ENCODE results near the gene MAN1C1. TPM values are rescaled to one million over a fixed set of nuclear protein-coding genes. Genes with fewer than 3 reads are reported as not detected.
A peak's percentile ranks its signal among the peaks of the same experiment; 100 is the strongest.

MAN1C1 gene
- total and polyA plus RNA-seq, 7 donors, result 0.69 to 32.1 (median 12.8) TPM

DNA sequence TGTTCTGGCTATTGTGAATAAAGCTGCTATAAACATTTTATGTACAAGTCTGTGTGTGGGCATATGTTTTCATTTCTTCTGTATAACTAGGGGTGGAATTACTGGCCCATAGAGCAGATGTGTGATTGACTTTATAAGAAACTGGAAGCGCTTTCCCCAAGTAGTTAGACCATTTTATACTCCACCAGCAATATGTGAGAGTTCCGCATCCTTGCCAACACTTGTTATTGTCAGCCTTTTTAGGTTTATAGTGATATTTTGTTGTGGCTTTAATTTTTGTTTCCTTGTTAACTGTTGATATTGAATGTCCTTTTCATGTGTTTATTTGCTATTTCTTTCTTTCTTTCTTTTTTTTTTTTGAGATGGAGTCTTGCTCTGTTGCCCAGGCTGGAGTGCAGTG is 9.4 kb downstream of the MAN1C1 start:
- intact Hi-C loops (cut with DNase I), result no loop called here
- peaks cover 0 to 3% (median 0%) of the 10 kb centered on the region in 4 donors for H3K9me3 ChIP-seq
- WGBS, 2 donors, result 74 to 100% methylated on average over 2 of the region's 2 CpGs
- TF ChIP-seq, protein P1, sequence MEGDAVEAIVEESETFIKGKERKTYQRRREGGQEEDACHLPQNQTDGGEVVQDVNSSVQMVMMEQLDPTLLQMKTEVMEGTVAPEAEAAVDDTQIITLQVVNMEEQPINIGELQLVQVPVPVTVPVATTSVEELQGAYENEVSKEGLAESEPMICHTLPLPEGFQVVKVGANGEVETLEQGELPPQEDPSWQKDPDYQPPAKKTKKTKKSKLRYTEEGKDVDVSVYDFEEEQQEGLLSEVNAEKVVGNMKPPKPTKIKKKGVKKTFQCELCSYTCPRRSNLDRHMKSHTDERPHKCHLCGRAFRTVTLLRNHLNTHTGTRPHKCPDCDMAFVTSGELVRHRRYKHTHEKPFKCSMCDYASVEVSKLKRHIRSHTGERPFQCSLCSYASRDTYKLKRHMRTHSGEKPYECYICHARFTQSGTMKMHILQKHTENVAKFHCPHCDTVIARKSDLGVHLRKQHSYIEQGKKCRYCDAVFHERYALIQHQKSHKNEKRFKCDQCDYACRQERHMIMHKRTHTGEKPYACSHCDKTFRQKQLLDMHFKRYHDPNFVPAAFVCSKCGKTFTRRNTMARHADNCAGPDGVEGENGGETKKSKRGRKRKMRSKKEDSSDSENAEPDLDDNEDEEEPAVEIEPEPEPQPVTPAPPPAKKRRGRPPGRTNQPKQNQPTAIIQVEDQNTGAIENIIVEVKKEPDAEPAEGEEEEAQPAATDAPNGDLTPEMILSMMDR (IDR thresholded peaks at IDR 0.05), result no peak
- no peak for TF ChIP-seq EP300 (IDR thresholded peaks at IDR 0.05)
- no peak for TF ChIP-seq POLR2A (IDR thresholded peaks at IDR 0.05)
- TF ChIP-seq POLR2AphosphoS5 (IDR thresholded peaks at IDR 0.05), result no peak
- H3K36me3 ChIP-seq, result no peaks in the 10 kb centered on the region
- H3K4me1 ChIP-seq, result peaks cover 0 to 26% (median 14%) of the 10 kb centered on the region in 4 donors
- no peak for DNase-seq
- no peaks in the 10 kb centered on the region for H3K27me3 ChIP-seq
- no peak overlapping the region for H3K4me3 ChIP-seq
- H3K27ac ChIP-seq, result no peak overlapping the region

DNA sequence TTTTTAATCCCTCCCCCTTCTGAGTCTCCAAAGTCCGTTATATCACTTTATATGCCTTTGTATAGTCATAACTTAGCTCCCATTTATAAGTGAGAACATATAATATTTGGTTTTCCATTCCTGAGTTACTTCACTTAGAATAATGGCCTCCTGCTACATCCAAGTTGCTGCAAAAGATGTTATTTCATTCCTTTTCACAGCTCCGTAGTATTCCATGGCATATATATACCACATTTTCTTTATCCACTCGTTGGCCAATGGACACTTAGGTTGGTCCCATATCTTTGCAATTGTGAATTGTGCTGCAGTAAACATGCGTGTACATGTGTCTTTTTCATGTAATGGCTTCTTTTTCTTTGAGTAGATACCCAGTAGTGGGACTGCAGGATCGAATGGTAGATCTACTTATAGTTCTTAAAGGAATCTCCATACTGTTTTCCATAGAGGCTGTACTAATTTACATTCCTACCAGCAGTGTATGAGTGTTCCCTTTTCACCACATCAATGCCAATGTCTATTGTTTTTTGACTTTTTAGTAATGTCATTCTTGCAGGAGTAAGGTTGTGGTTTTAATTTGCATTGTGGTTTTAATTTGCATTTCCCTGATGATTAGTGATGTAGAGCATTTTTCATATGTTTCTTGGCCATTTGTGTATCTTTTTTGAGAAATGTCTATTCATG is 12.3 kb downstream of the MAN1C1 start:
- Histone ChIP-seq H3K27ac (no peak overlapping the region), H3K4me3 (no peak overlapping the region), H3K9me3 (peaks cover 0 to 3% (median 0%) of the 10 kb centered on the region in 4 donors), H3K36me3 (no peaks in the 10 kb centered on the region), H3K27me3 (no peaks in the 10 kb centered on the region), H3K4me1 (peaks cover 0 to 12% (median 6%) of the 10 kb centered on the region in 4 donors)
- WGBS, 2 donors, result 92 to 93% methylated on average over 5 of the region's 5 CpGs
- intact Hi-C loops (cut with DNase I), result no loop called here
- DNase-seq, result no peak
- no peak for TF ChIP-seq POLR2AphosphoS5 (IDR thresholded peaks at IDR 0.05)
- TF ChIP-seq, protein P1 (IDR thresholded peaks at IDR 0.05), result no peak
- TF ChIP-seq EP300 (IDR thresholded peaks at IDR 0.05), result no peak
- no peak for TF ChIP-seq POLR2A (IDR thresholded peaks at IDR 0.05)

DNA sequence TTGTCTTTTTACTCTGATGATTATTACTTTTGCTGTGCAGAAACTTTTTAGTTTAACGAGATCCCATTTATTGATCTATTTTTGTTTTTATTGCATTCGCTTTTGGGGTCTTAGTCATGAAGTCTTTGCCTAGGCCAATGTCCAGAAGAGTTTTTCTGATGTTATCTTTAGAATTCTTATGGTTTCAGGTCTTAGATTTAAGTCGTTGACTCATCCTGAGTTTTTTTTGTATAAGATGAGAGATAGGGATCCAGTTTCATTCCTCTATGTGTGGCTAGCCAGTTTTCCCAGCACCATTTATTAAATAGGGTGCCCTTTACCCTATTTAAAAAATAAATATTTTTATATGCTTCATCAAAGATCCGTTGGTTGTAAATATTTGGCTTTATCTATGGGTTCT is 13.2 kb downstream of the MAN1C1 start:
- Histone ChIP-seq H3K9me3 (peaks cover 0 to 3% (median 0%) of the 10 kb centered on the region in 4 donors), H3K36me3 (no peaks in the 10 kb centered on the region), H3K27ac (no peak overlapping the region), H3K4me3 (no peak overlapping the region), H3K4me1 (peaks cover 0 to 12% (median 6%) of the 10 kb centered on the region in 4 donors), H3K27me3 (no peaks in the 10 kb centered on the region)
- TF ChIP-seq, protein P1 (IDR thresholded peaks at IDR 0.05), result no peak
- TF ChIP-seq POLR2A (IDR thresholded peaks at IDR 0.05) (no peak), POLR2AphosphoS5 (IDR thresholded peaks at IDR 0.05) (no peak), EP300 (IDR thresholded peaks at IDR 0.05) (no peak)
- DNase-seq, result no peak
- intact Hi-C loops (cut with DNase I), result no loop called here
- 76 to 84% methylated on average over 4 of the region's 4 CpGs for WGBS, 2 donors

DNA sequence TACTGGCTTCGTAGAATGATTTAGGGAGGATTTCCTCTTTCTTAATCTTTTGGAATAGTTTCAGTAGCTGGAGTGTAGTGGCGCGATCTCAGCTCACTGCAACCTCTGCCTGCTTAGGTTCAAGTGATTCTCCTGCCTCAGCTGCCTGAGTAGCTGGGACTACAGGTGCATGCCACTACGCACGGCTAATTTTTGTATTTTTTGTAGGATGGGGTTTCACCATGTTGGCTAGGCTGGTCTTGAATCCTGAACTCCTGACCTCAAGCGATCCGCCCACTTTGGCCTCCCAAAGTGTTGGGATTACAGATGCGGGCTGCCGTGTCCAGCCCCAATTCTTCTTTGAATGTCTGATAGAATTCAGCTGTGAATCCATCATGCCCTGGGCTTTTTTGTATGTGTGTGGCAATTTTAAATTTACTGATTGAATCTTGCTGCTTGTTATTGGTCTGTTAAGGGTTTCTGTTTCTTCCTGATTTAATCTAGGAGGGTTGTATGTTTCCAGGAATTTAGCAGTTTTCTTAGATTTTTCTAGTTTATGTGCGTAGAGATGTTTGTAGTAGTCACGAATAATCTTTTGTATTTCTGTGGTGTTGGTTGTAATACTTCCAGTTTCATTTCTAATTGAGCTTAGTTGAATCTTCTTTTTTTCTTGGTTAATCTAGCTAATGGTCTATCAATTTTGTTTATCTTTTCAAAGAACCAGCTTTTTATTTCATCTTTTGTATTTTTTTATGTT is 15.3 kb downstream of the MAN1C1 start:
- H3K27ac ChIP-seq, result peak overlapping the region; percentile 42 to 52 (median 49)
- intact Hi-C loops (cut with DNase I), result no loop called here
- TF ChIP-seq POLR2AphosphoS5 (IDR thresholded peaks at IDR 0.05), result peak in 2 of 4 donors; percentile 5 to 24
- TF ChIP-seq, protein P1 (IDR thresholded peaks at IDR 0.05), result no peak

More for the DNA sequence above, 15.3 kb downstream of the MAN1C1 start:
- Histone ChIP-seq H3K4me3 (no peak overlapping the region), H3K36me3 (peaks cover 0 to 8% (median 0%) of the 10 kb centered on the region in 4 donors), H3K4me1 (peaks cover 0 to 12% (median 6%) of the 10 kb centered on the region in 4 donors), H3K27me3 (no peaks in the 10 kb centered on the region), H3K9me3 (peaks cover 0 to 3% (median 0%) of the 10 kb centered on the region in 4 donors)
- 63 to 80% methylated on average over 11 of the region's 11 CpGs for WGBS, 2 donors
- DNase-seq, result no peak

Measured in sigmoid colon (tissue), 7 donors.